ENCODE data around the gene CD2AP. TPM values are rescaled to one million over a fixed set of nuclear protein-coding genes. Genes with fewer than 3 reads are reported as not detected.

The CD2AP gene
- polyA plus RNA-seq, 1 experiment, result 12.5 TPM

DNA sequence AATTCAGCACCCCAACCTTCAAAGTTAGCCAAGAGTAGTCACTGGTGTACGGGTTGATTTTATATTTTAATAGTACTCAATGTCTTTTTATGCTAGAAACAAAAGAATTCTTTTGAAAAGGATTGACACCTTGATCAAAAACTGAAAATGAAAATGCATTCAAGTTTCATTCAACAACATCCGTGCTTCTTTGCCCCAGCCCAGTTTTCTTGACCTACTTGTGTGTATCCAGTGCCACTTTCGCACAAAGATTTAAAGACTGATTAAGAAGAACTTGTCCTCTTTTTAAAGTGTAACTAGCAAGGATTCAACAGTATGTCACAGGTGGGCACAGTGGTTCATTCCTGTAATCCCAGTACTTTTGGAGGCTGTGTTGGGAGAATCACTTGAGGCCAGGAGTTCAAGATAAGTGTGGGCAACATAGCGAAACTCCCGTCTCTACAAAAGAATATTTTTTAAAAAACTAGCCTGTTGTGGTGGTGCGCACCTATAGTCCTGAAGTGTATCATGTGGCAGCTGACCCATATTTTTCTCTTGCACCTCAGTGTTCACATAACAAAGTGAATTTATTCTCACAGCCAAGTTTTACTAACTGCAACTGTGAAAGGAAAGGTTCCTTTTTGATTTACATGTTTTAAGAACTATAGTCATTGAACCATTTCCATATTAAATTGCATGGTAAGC, 22.7 kb upstream of the CD2AP start:
- POLR2A ChIA-PET, result no interaction called here
- CTCF ChIA-PET, result no interaction called here
- H3K9me3 ChIP-seq (ENCODE audit: control insufficient read depth, insufficient read depth, low read length), result no peaks in the 10 kb centered on the region

DNA sequence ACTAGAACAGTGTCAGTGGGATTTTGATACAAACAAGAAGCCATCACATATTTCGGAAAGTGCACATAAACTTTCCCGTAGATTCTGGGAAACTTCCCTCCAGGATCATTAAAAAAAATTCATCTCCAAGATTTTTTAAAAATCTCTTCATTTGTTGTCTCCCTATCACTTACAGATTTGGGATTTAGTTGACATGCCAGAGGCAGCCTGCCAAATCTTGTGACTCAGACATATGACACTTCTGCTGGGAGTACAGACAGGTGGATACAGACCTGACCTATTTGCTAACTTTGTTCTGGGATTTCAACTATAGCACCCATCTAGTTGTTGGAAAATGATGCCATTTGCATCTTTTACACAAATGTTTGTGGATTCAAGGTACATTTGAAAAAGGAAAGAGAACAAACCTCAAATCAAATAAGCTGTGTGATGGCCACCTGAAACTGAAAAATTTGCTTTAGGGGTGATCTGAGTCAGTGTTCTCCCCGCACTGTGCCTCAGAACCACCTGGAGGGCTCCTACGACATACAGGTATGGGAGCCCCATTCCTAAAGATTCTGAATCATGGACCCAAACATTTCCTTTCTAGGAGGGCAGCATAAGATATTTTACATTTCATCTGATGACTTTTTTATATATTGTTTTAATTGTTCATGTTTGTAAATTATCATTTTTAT, 21.9 kb upstream of the CD2AP start:
- no peak overlapping the region for H3K27ac ChIP-seq (ENCODE audit: low read depth, low read length)
- H3K9me3 ChIP-seq (ENCODE audit: control insufficient read depth, insufficient read depth, low read length), result no peaks in the 10 kb centered on the region
- H3K27me3 ChIP-seq (ENCODE audit: control insufficient read depth, insufficient read depth, low read length), result no peaks in the 10 kb centered on the region
- TF ChIP-seq, protein P1, sequence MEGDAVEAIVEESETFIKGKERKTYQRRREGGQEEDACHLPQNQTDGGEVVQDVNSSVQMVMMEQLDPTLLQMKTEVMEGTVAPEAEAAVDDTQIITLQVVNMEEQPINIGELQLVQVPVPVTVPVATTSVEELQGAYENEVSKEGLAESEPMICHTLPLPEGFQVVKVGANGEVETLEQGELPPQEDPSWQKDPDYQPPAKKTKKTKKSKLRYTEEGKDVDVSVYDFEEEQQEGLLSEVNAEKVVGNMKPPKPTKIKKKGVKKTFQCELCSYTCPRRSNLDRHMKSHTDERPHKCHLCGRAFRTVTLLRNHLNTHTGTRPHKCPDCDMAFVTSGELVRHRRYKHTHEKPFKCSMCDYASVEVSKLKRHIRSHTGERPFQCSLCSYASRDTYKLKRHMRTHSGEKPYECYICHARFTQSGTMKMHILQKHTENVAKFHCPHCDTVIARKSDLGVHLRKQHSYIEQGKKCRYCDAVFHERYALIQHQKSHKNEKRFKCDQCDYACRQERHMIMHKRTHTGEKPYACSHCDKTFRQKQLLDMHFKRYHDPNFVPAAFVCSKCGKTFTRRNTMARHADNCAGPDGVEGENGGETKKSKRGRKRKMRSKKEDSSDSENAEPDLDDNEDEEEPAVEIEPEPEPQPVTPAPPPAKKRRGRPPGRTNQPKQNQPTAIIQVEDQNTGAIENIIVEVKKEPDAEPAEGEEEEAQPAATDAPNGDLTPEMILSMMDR (IDR thresholded peaks at IDR 0.05; ENCODE audit: low read depth, low read length), result no peak
- no peak for DNase-seq (ENCODE audit: low read depth, low spot score)
- no peak overlapping the region for H3K4me3 ChIP-seq (ENCODE audit: low read depth, low read length)
- ChIA-PET POLR2A (no interaction called here), CTCF (no interaction called here)

More for the DNA sequence above, 22.7 kb upstream of the CD2AP start:
- no peak for DNase-seq (ENCODE audit: low read depth, low spot score)
- Histone ChIP-seq H3K27ac (ENCODE audit: low read depth, low read length) (no peak overlapping the region), H3K4me3 (ENCODE audit: low read depth, low read length) (no peak overlapping the region), H3K27me3 (ENCODE audit: control insufficient read depth, insufficient read depth, low read length) (no peaks in the 10 kb centered on the region)
- TF ChIP-seq, protein P1 (IDR thresholded peaks at IDR 0.05; ENCODE audit: low read depth, low read length), result no peak

DNA sequence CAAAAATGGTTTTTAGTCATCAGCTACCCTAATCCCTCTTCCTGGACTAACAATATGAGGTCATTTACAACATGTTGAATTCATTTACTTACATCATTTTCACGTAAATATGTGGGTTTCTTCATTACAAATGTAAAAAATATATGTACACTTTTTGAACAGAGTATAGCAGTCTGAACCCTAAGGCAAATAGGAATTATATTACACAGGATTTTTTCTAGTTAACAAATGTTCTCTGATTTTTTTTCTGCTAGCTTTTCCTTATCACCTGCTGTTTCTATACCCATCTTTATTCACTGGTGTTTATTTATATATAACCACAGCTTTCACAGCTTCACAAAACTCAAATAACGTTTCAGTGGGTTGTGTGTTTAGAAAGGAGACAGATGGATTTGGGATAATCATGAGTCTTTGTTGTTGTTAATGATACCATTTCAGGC, 21.0 kb upstream of the CD2AP start:
- TF ChIP-seq, protein P1 (IDR thresholded peaks at IDR 0.05; ENCODE audit: low read depth, low read length), result no peak
- DNase-seq (ENCODE audit: low read depth, low spot score), result no peak
- Histone ChIP-seq H3K9me3 (ENCODE audit: control insufficient read depth, insufficient read depth, low read length) (no peaks in the 10 kb centered on the region), H3K4me3 (ENCODE audit: low read depth, low read length) (no peak overlapping the region), H3K27me3 (ENCODE audit: control insufficient read depth, insufficient read depth, low read length) (no peaks in the 10 kb centered on the region), H3K27ac (ENCODE audit: low read depth, low read length) (no peak overlapping the region)
- ChIA-PET POLR2A (no interaction called here), CTCF (no interaction called here)

DNA sequence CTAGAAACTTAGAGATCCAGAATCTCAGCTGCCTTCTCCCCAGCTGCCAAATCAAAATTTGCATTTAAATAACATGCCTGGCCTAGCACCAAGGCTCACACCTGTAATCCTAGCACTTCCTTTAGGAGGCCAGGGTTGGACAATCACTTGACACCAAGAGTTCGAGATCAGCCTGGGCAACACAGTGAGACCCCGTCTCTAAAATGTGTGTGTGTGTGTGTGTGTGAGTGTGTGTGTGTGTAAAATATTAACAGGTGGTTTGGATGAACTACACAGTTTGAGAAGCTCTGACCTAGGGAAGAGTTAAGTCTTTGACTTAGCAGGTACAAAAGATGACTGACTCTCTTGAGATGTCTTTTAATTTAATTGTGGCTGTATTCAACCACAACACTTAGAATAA, 20.2 kb upstream of the CD2AP start:
- TF ChIP-seq, protein P1 (IDR thresholded peaks at IDR 0.05; ENCODE audit: low read depth, low read length), result no peak
- DNase-seq (ENCODE audit: low read depth, low spot score), result no peak
- Histone ChIP-seq H3K4me3 (ENCODE audit: low read depth, low read length) (no peak overlapping the region), H3K9me3 (ENCODE audit: control insufficient read depth, insufficient read depth, low read length) (no peaks in the 10 kb centered on the region), H3K27ac (ENCODE audit: low read depth, low read length) (no peak overlapping the region), H3K27me3 (ENCODE audit: control insufficient read depth, insufficient read depth, low read length) (no peaks in the 10 kb centered on the region)
- CTCF ChIA-PET, result no interaction called here
- POLR2A ChIA-PET, result no interaction called here

DNA sequence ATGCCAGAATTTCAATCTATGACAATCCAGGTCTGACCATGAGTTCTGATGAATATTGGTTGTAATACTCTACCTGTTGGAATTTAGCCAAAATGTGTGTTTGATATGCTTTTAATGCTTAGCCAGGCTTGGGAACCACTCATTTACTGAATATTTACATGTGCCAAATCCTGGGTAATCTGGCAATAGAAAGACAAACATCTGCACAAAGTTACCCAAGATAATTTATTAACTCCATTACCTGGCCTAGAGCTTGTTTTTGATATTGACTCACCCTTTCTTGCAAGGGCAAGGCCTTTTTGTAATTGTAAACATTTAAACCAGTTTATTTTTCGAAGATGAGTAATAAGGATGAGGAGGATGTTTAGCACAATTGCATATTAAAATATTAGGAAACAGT, 13.5 kb upstream of the CD2AP start:
- no peaks in the 10 kb centered on the region for H3K9me3 ChIP-seq (ENCODE audit: control insufficient read depth, insufficient read depth, low read length)
- H3K4me3 ChIP-seq (ENCODE audit: low read depth, low read length), result no peak overlapping the region
- ChIA-PET CTCF (no interaction called here), POLR2A (no interaction called here)
- TF ChIP-seq, protein P1 (IDR thresholded peaks at IDR 0.05; ENCODE audit: low read depth, low read length), result no peak
- peaks cover 2% of the 10 kb centered on the region for H3K27me3 ChIP-seq (ENCODE audit: control insufficient read depth, insufficient read depth, low read length)
- no peak for DNase-seq (ENCODE audit: low read depth, low spot score)
- H3K27ac ChIP-seq (ENCODE audit: low read depth, low read length), result no peak overlapping the region
